Small intestine (tissue), 7 donors: ENCODE measurements around the gene TICAM1. TPM values are rescaled to one million over a fixed set of nuclear protein-coding genes. Genes with fewer than 3 reads are reported as not detected.
A peak's percentile ranks its signal among the peaks of the same experiment; 100 is the strongest.
"Not testable (repeated sequence)": the region's sequence is repeated elsewhere in the genome, so short reads cannot be mapped to it uniquely, and the experiment has no call there.

Source experiments
- DNase-seq, 2 donors: peaks; one replicate each; pipeline versions ENCODE4 v3.0.0 to v3.0.0-alpha.2; 2013
- FAIRE-seq: peaks from 2 replicates; lab custom pipeline; 2012; peaks lifted over from hg19 to GRCh38; lab: Jason Lieb, UNC
- H3K27ac ChIP-seq, 3 donors: one replicate each; pipeline ENCODE4 v1.5.1; 2013; ENCODE audit warnings: low read length in 2 of 3, mild to moderate bottlenecking in 2 of 3, control low read depth in 1 of 3, inconsistent platforms in 1 of 3, low read depth in 1 of 3, moderate library complexity in 1 of 3
- H3K27me3 ChIP-seq, 3 donors: one replicate each; pipeline ENCODE4 v1.6.1; 2013; ENCODE audit warnings: low read length in 3 of 3, inconsistent platforms in 1 of 3; ENCODE audit not compliant: control insufficient read depth in 3 of 3, insufficient read depth in 3 of 3
- H3K36me3 ChIP-seq, 3 donors: one replicate each; pipeline ENCODE4 v1.6.1; 2013; ENCODE audit warnings: low read length in 3 of 3, inconsistent platforms in 1 of 3, low read depth in 1 of 3, mild to moderate bottlenecking in 1 of 3, moderate library complexity in 1 of 3; ENCODE audit not compliant: control insufficient read depth in 3 of 3, insufficient read depth in 2 of 3
- H3K4me1 ChIP-seq, 3 donors: one replicate each; pipeline ENCODE4 v1.6.1; 2013; ENCODE audit warnings: low read length in 2 of 3, inconsistent platforms in 1 of 3, low read depth in 1 of 3, mild to moderate bottlenecking in 1 of 3, moderate library complexity in 1 of 3; ENCODE audit not compliant: control insufficient read depth in 3 of 3, insufficient read depth in 2 of 3
- H3K4me3 ChIP-seq, 3 donors: one replicate each; pipeline ENCODE4 v1.5.1; 2013; ENCODE audit warnings: low read length in 3 of 3, control low read depth in 1 of 3, inconsistent platforms in 1 of 3, low read depth in 1 of 3, mild to moderate bottlenecking in 1 of 3, moderate library complexity in 1 of 3
- H3K9me3 ChIP-seq, 2 donors: one replicate each; pipeline ENCODE4 v1.6.1; 2013; ENCODE audit warnings: low read depth in 1 of 2, low read length in 1 of 2; ENCODE audit not compliant: control insufficient read depth in 2 of 2, insufficient read depth in 1 of 2
- WGBS, 3 donors: extraction: QIAGEN DNeasy Blood & Tissue Kit; methylation state at CpG; one replicate each; pipeline ENCODE4 v1.1.7; 2013; 5-methylcytosine and 5-hydroxymethylcytosine counted together
- polyA plus RNA-seq, 4 donors: library from polyadenylated mRNA; stranded (reverse) in 3 of 4; unstranded in 1 of 4; fragments of 200-250 nt in 3 of 4; fragments of 120-200 nt in 1 of 4; gene quantifications; one replicate each; pipeline versions ENCODE4 v1.2.1 to v1.2.3, GENCODE V29; 2013
- donor health status: healthy with polysubstance abuse.
- donor health status: control.
- donor health status: control.
- donor health status: Bipolar disorder and iron deficiency.
- donor health status: healthy.

Gene TICAM1
- polyA plus RNA-seq, 4 donors, result 14.3 to 38.0 (median 20.6) TPM

DNA sequence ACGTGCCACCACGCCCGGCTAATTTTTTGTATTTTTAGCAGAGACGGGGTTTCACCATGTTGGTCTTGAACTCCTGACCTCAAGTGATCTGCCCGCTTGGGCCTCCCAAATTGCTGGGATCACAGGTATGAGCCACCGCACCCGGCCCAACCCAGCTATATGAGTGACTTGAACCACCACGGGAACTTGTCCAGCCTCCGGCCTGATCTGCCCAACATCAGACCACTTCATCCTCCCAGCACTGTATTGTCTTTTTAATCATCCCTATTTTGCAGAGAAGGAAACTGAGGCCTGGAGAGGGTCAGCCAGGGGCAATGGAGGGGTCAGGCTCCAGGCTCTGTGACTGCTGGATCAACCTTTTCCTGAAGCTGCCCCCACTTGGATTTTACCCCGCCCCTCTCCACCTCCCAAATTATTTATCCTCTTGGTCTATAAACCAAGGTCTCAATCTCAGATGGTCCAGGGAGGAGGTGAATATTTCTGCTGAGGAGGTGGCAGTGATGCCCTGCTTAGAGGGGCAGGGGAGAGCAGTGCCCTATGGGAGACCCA, 36.8 kb upstream of the TICAM1 start:
- Histone ChIP-seq H3K36me3 (peaks cover 0 to 17% (median 0%) of the 10 kb centered on the region in 3 donors), H3K4me3 (no peak overlapping the region), H3K27ac (peak overlapping the region in 2 of 3 donors; percentile 9 to 32), H3K27me3 (no peaks in the 10 kb centered on the region), H3K9me3 (peaks cover 0 to 3% of the 10 kb centered on the region in 2 donors), H3K4me1 (peaks cover 0 to 5% (median 2%) of the 10 kb centered on the region in 3 donors)
- WGBS, 3 donors, result 45 to 60% (median 50%) methylated on average over 10 of the region's 10 CpGs
- DNase-seq (no peak), FAIRE-seq (no peak)

DNA sequence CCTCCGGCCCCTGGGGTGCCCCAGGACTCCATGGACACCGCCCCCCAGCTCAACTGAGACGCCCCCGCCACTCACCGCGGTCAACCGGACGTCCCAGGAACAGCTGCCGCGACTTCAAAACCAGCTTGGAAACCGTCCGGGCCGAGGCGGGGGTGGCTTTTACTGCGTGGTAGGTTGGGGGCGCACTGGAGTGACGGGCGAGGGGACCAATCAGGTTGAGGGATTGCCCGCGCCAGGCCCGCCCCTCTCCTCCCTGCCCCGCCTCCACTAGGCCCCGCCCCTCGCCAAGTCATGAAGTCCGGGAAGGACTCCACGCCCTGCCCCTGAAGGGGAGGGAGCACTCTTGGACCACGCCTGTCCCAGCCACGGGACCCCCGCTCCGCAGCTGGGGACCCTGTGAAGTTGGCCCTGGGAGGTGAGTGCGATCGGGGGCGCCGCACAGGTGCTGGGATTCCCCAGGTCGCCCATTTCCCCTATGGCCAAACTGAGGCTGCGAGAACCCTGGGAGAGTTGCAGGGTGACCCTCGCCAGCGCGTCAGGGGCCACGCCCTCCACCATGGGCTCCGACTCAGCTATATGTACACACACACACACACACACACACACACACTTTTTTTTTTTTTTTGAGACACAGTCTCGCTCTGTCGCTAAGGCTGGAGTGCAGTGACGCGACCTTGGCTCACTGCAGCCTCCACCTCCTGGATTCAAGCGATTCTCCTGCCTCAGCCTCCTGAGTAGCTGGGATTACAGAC, 36.2 kb upstream of the TICAM1 start, which contains the start of gene PLIN3:
Gene PLIN3 (minus strand): TSS at position 134 of the 752 bp plus-strand sequence. CDS start 6,273 bp downstream, outside the sequence.
- DNase-seq (peak; percentile 95 to 97), FAIRE-seq (no peak)
- Histone ChIP-seq H3K27ac (peak within 1 kb of the TSS; percentile 85 to 92 (median 91)), H3K27me3 (no peaks in the 10 kb centered on the region), H3K9me3 (peaks cover 0 to 3% of the 10 kb centered on the region in 2 donors), H3K36me3 (peaks cover 0 to 22% (median 0%) of the 10 kb centered on the region in 3 donors), H3K4me1 (peaks cover 0 to 5% (median 2%) of the 10 kb centered on the region in 3 donors), H3K4me3 (peak within 1 kb of the TSS; percentile 62 to 85 (median 68))
- WGBS, 3 donors, result 1 to 5% (median 3%) methylated on average over 24 to 46 of the region's 46 CpGs

DNA sequence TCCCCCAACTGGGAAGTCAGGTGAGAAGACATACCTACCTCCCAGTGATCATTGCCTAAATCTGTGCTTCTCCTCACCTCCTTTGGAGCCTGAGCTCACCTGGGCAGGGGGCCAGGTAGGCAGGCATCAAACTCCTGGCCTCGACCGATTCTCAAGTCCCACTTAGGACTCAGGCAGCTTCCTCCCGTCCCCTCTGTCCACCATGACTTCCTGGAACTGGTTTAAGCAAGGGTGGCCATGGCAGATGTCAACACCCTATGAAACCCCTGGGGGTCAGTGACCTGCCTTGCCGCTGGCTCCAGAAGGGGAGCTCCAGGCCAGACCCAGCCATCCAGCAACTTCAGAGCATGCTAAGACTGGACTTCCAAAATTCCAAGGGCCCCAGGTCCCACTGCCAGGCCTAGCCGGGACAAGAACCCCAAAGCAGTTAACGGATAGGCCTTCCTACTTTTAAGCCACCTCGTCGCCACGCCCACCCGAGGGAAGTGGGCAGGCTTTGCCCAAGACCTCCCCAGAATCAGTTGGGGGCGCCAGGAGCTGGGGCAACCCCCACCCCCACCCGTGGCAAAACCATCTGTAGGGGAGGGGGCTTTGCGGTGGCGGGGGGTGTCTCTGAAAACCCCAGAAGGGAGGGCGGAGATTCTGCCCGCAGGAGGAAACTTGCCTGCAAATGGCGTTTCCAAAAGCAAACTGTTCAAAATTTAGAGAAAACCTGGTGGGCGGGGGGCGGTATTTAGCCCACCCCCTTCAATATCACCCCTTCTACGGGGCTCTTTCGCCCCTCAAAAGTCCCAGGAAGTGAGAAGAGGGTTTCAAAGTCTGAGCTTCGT, 35.3 kb upstream of the TICAM1 start:
- H3K27me3 ChIP-seq, result no peaks in the 10 kb centered on the region
- peak overlapping the region; percentile 85 to 92 (median 91) for H3K27ac ChIP-seq
- H3K9me3 ChIP-seq, result peaks cover 0 to 3% of the 10 kb centered on the region in 2 donors
- WGBS, 3 donors, result 1 to 3% (median 1%) methylated on average over 19 to 22 of the region's 22 CpGs
- DNase-seq, result peak; percentile 51 to 74
- peak overlapping the region; percentile 62 to 85 (median 68) for H3K4me3 ChIP-seq
- H3K4me1 ChIP-seq, result peaks cover 0 to 10% (median 2%) of the 10 kb centered on the region in 3 donors
- FAIRE-seq, result no peak
- peaks cover 0 to 27% (median 0%) of the 10 kb centered on the region in 3 donors for H3K36me3 ChIP-seq

DNA sequence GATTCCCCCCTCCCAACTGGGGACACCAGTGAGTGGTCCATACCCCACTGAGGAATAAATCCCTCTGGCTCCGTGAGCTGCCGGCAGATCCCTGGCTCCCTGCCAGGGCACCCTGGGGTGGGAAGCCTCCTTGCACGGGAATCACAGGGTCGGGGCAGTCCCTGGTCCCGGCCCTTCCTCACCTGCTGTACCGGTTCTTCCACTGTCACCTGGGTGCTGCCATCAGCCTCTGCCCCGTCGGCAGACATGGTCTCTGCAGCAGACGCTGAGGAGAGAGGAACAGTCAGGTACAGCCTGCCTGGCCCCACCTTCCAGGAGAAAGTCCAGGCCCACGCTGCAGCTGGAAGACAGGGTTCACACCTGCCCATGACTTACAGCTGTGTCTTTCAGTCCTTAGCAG, 29.6 kb upstream of the TICAM1 start:
- peaks cover 0 to 29% (median 0%) of the 10 kb centered on the region in 3 donors for H3K4me1 ChIP-seq
- H3K27me3 ChIP-seq, result no peaks in the 10 kb centered on the region
- peaks cover 2 to 76% (median 6%) of the 10 kb centered on the region in 3 donors for H3K36me3 ChIP-seq
- FAIRE-seq (no peak), DNase-seq (peak; percentile 95 to 98)
- H3K9me3 ChIP-seq, result no peaks in the 10 kb centered on the region
- 11 to 57% (median 37%) methylated on average over 9 to 10 of the region's 10 CpGs for WGBS, 3 donors
- H3K4me3 ChIP-seq, result peak overlapping the region in 2 of 3 donors; percentile 37 to 71
- peak overlapping the region; percentile 80 to 92 (median 91) for H3K27ac ChIP-seq

DNA sequence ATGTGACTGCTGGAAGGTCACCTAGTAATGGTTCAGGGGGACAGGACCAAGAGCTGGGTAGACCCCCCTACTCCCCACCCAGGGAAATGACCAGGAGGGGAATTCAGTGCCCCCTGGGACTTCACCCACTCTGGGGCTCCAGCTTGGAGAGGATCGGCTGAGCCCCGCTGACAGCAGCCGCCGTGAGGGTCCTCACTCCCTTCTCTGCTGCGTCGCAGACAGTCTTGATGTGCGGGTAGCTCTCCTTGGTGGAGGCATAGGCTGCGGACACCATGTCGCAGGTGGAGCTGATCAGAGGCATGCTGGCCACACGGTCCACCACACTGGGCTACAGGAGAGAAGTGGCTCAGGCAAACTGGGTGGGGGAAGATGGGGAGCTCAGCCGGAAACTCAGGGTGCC, 28.2 kb upstream of the TICAM1 start:
- WGBS, 3 donors, result 95 to 98% (median 97%) methylated on average over 11 of the region's 11 CpGs
- H3K4me1 ChIP-seq, result peaks cover 0 to 37% (median 0%) of the 10 kb centered on the region in 3 donors
- H3K27ac ChIP-seq, result no peak overlapping the region
- no peak overlapping the region for H3K4me3 ChIP-seq
- H3K27me3 ChIP-seq, result no peaks in the 10 kb centered on the region
- DNase-seq, result no peak
- FAIRE-seq, result no peak
- peaks cover 7 to 88% (median 8%) of the 10 kb centered on the region in 3 donors for H3K36me3 ChIP-seq
- H3K9me3 ChIP-seq, result no peaks in the 10 kb centered on the region

DNA sequence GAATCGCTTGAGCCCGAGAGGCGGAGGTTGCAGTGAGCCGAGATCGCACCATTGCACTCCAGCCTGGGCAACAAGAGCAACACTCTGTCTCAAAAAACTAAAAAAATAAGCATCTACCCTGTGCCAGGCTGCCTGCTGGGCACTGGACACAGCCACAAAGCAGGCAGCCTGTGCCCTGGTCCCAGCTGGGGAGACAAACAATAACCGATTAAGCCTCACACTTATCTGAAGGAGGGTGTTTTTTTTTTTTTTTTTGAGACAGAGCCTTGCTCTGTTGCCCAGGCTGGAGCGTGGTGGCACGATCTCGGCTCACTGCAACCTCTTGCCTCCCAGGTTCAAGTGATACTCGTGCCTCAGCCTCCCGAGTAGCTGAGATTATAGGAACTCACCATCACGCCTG, 25.0 kb upstream of the TICAM1 start:
- H3K9me3 ChIP-seq, H3K4me3 ChIP-seq, H3K27ac ChIP-seq, H3K27me3 ChIP-seq, FAIRE-seq, DNase-seq: not testable (repeated sequence)
- peaks cover 0 to 28% (median 0%) of the 10 kb centered on the region in 3 donors for H3K4me1 ChIP-seq
- WGBS, 3 donors, result 88 to 94% (median 90%) methylated on average over 12 of the region's 12 CpGs
- peaks cover 7 to 96% (median 10%) of the 10 kb centered on the region in 3 donors for H3K36me3 ChIP-seq

DNA sequence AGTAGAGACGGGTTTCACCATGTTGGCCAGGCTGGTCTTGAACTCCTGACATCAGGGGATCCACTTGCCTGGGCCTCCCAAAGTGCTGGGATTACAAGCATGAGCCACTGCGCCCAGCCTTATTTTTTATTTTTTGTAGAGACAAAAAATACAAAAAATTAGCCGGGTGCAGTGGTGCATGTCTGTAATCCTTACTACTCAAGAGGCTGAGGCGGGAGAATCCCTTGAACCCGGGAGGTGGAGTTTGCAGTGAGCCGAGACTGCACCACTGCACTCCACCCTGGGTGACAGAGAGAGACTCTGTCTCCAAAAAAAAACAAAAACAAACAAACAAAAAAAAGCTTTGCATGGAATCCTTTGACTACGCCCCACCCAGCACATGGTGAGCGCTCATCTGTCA, 22.0 kb upstream of the TICAM1 start:
- not testable (repeated sequence) for H3K9me3 ChIP-seq, FAIRE-seq, DNase-seq, H3K27ac ChIP-seq, H3K4me3 ChIP-seq, H3K27me3 ChIP-seq
- Histone ChIP-seq H3K4me1 (peaks cover 0 to 11% (median 0%) of the 10 kb centered on the region in 3 donors), H3K36me3 (peaks cover 7 to 95% (median 9%) of the 10 kb centered on the region in 3 donors)
- 88 to 90% (median 89%) methylated on average over 8 of the region's 8 CpGs for WGBS, 3 donors

DNA sequence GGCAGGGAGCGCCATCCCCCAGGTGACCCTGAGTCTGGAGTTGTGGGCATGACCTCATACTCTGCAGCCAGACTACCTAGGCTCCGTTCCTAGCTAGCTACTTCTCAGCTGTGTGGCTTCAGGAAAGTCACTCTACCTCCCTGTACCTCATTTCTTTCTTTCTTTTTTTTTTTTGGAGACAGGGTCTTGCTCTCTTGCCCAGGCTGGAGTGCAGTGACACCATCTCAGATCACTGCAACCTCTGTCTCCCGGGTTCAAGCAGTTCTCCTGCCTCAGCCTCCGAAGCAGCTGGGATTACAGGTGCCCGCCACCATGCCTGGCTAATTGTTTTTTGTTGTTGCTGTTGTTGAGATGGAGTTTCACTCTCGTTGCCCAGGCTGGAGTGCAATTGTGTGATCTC, 21.0 kb upstream of the TICAM1 start:
- Histone ChIP-seq H3K4me3 (no peak overlapping the region), H3K36me3 (peaks cover 7 to 95% (median 11%) of the 10 kb centered on the region in 3 donors), H3K4me1 (peaks cover 0 to 11% (median 0%) of the 10 kb centered on the region in 3 donors), H3K27ac (no peak overlapping the region), H3K9me3 (no peaks in the 10 kb centered on the region), H3K27me3 (no peaks in the 10 kb centered on the region)
- 78 to 90% (median 88%) methylated on average over 5 to 6 of the region's 6 CpGs for whole genome bisulfite sequencing, 3 donors
- FAIRE-seq, result no peak
- DNase-seq, result no peak
